ENCODE data around the gene SMURF2. TPM values are rescaled to one million over a fixed set of nuclear protein-coding genes. Genes with fewer than 3 reads are reported as not detected.

Gene SMURF2
- total and polyA plus RNA-seq, 2 of the 4 experiments (the other 2 are of a cell fraction): 131 to 774 TPM

DNA sequence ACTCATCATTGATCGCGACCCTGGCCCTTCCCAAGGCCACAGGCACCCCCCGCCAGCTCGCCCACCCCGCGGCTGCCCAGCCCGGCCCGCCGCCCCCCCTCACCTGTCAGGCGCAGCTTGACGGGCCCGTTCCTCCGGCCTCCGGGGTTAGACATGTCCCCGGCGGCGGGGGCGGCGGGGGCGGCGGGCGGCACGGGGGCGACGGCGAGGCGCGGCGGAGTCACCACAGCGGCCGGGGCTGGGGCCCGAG, 456 bp downstream of the SMURF2 start:
- peak overlapping the region; percentile 81 to 85; a peak in 3 of 4 replicates for H4K8ac ChIP-seq (ENCODE audit: low read depth in 2 of 2, low read length in 2 of 2)
- peaks cover 7 to 15% of the 10 kb centered on the region in 2 experiments; a peak in 3 of 4 replicates for H3K79me1 ChIP-seq (ENCODE audit: low read depth in 1 of 2, low read length in 2 of 2)
- H3K18ac ChIP-seq (ENCODE audit: low read depth, low read length): peak overlapping the region; percentile 86
- ATAC-seq (ENCODE audit: low read depth): no peak
- H3K4me1 ChIP-seq (ENCODE audit: control insufficient read depth, insufficient read depth, low read length): peaks cover 14% of the 10 kb centered on the region
- CTCF ChIA-PET: no interaction called here
- no peak overlapping the region for H2AK9ac ChIP-seq (replicated peaks; ENCODE audit: low read depth, low read length, poor library complexity)
- H4K91ac ChIP-seq (ENCODE audit: insufficient read depth, low read depth, low read length): peak overlapping the region; percentile 79; the same call in 1 of the 2 replicates
- H3K27ac ChIP-seq (ENCODE audit: insufficient read depth, low read length): peak overlapping the region; percentile 99
- intact Hi-C loops (cut with micrococcal nuclease): loop anchor here (2.0 to 5.0 kb wide), 2 partner anchors 21 to 46 kb away; no protein-coding TSS in a partner anchor
- H2BK15ac ChIP-seq (ENCODE audit: low read depth, low read length): no peak overlapping the region
- no peak overlapping the region for H2AFZ ChIP-seq (replicated peaks; ENCODE audit: low read length, poor library complexity)
- peak overlapping the region; percentile 85 for H3K4me3 ChIP-seq (ENCODE audit: insufficient read depth, low read depth, low read length)
- peak overlapping the region; percentile 94 for H3K4ac ChIP-seq (ENCODE audit: low read depth, low read length)
- H3K14ac ChIP-seq (replicated peaks; ENCODE audit: low read depth, low read length): peak overlapping the region; percentile 99
- no CpG with 5 or more reads among the region's 32 CpGs for WGBS, 2 experiments (ENCODE audit: extremely low coverage in 2 of 2, insufficient read length in 1 of 2)
- TF ChIP-seq MAFK (IDR thresholded peaks at IDR 0.05; ENCODE audit: low read depth, low read length): no peak
- TF ChIP-seq CEBPB (IDR thresholded peaks at IDR 0.05; ENCODE audit: low read depth, low read length): no peak
- TF ChIP-seq RAD21 (IDR thresholded peaks at IDR 0.05; ENCODE audit: low read length): no peak
- no peak for TF ChIP-seq MAZ (IDR thresholded peaks at IDR 0.05; ENCODE audit: borderline replicate concordance, low read depth, low read length)
- TF ChIP-seq, protein P1, sequence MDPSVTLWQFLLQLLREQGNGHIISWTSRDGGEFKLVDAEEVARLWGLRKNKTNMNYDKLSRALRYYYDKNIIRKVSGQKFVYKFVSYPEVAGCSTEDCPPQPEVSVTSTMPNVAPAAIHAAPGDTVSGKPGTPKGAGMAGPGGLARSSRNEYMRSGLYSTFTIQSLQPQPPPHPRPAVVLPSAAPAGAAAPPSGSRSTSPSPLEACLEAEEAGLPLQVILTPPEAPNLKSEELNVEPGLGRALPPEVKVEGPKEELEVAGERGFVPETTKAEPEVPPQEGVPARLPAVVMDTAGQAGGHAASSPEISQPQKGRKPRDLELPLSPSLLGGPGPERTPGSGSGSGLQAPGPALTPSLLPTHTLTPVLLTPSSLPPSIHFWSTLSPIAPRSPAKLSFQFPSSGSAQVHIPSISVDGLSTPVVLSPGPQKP (IDR thresholded peaks at IDR 0.05; ENCODE audit: borderline replicate concordance, low read depth, low read length): no peak
- no peak for TF ChIP-seq SMC3 (IDR thresholded peaks at IDR 0.05; ENCODE audit: low read depth, low read length)
- peak overlapping the region; percentile 94 for H3K4me2 ChIP-seq (ENCODE audit: low read depth, low read length)
- no peak for DNase-seq
- peak overlapping the region; percentile 53 for H4K5ac ChIP-seq (ENCODE audit: low read depth, low read length)
- peak overlapping the region; percentile 78; the same call in 1 of the 2 replicates for H2BK120ac ChIP-seq (ENCODE audit: low read depth, low read length)
- peak overlapping the region; percentile 97 for H2BK5ac ChIP-seq (ENCODE audit: low read depth, low read length, poor library complexity, severe bottlenecking)
- peak overlapping the region; percentile 82 for H3K56ac ChIP-seq (ENCODE audit: extremely low read depth, insufficient read depth, low read length)
- peak overlapping the region; percentile 89 for H2AK5ac ChIP-seq (ENCODE audit: low read depth, low read length)
- BruUV-seq (replicated peaks): no TSS peak
- H3K27me3 ChIP-seq (ENCODE audit: control insufficient read depth, insufficient read depth, low read length): no peaks in the 10 kb centered on the region
- no peaks in the 10 kb centered on the region for H3K9me3 ChIP-seq (ENCODE audit: control insufficient read depth, insufficient read depth, low read length)
- peaks cover 5% of the 10 kb centered on the region for H3K36me3 ChIP-seq (ENCODE audit: control insufficient read depth, insufficient read depth, low read length)
- H3K9me1 ChIP-seq (ENCODE audit: insufficient read depth, low read length): no peaks in the 10 kb centered on the region
- POLR2A ChIA-PET (ENCODE audit: unreplicated experiment): interaction anchor here (0.6 kb wide), 1 partner anchor 275 kb away, joined by 8 read pairs; no protein-coding TSS in a partner anchor
- peak overlapping the region; percentile 91; the same call in 1 of the 2 replicates for H3K23ac ChIP-seq (ENCODE audit: low read depth, low read length)
- dilution Hi-C loops (cut with HindIII; ENCODE audit: low sequenced_read_pairs, unreplicated experiment): no loop called here
- in situ Hi-C loops (cut with MboI; ENCODE audit: low sequenced_read_pairs): loop anchor here (5.0 kb wide), 1 partner anchor 71 kb away; no protein-coding TSS in a partner anchor
- H4K20me1 ChIP-seq (ENCODE audit: insufficient read depth, low read length): peaks cover 38% of the 10 kb centered on the region
- H2BK20ac ChIP-seq (ENCODE audit: low read depth, low read length): no peak overlapping the region; the same call in 1 of the 2 replicates
- H3K9ac ChIP-seq (ENCODE audit: low read depth, low read length): peak overlapping the region; percentile 100

All from IMR-90 (cell line).